ENCODE data around the gene FUNDC2.

DNA sequence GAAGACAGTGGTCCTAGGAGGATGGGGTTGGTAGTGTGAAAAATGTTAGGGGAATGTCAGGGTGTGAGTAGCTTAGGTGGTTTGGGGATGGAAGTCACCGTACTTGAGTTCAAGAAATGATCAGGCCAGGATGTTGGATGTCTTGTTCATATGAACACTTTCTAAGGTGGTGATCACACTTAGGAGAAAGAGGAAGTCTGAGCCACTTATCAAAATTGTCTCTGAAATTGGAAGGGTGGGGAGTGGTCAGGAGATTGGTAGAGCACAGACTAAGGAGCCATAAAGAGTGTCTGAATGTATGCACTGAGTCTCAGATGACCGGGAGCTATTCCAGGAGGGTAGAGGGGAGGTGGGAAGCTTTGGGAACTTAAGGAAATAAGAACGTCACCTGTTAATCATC is 27.0 kb downstream of the FUNDC2 start:
- TF ChIP-seq GABPA (IDR thresholded peaks at IDR 0.05; ENCODE audit: low read depth) (no peak), POLR2A (IDR thresholded peaks at IDR 0.05; ENCODE audit: low read depth, low read length) (no peak), USF2 (IDR thresholded peaks at IDR 0.05; ENCODE audit: borderline replicate concordance, low read depth, low read length) (no peak), NR2C1 (IDR thresholded peaks at IDR 0.05) (no peak), CTCF (IDR thresholded peaks at IDR 0.05 in 2 of 3, conservative IDR thresholded peaks at IDR 0.05 in 1 of 3; ENCODE audit: control insufficient read depth in 2 of 3, extremely low read depth in 1 of 3, insufficient read depth in 1 of 3, low read depth in 3 of 3, low read length in 3 of 3) (no peak), EZH2 (IDR thresholded peaks at IDR 0.05; ENCODE audit: borderline replicate concordance, control insufficient read depth, low read depth, low read length) (no peak), SMC3 (IDR thresholded peaks at IDR 0.05; ENCODE audit: borderline replicate concordance, low read length) (no peak), FOS (IDR thresholded peaks at IDR 0.05; ENCODE audit: borderline replicate concordance, extremely low read depth, insufficient read length) (no peak), POLR2AphosphoS5 (IDR thresholded peaks at IDR 0.05; ENCODE audit: low read length) (no peak), HCFC1 (IDR thresholded peaks at IDR 0.05; ENCODE audit: low read length) (no peak), CEBPZ (IDR thresholded peaks at IDR 0.05; ENCODE audit: low read depth, low read length) (no peak)
